ENCODE measurements around the gene CTDSP2. TPM values are rescaled to one million over a fixed set of nuclear protein-coding genes. Genes with fewer than 3 reads are reported as not detected.

Gene CTDSP2
- total RNA-seq, 4 donors from 2014 or later = 66.0 to 116 (median 83.4) TPM

GRCh38 chr12:57772429-57773322 is 73.9 kb downstream of the CTDSP2 start, which contains the start of gene EEF1AKMT3:
TSS of gene EEF1AKMT3 (plus strand) at chr12:57772614. CDS start at chr12:57772725, 111 bp downstream.
- H3K36me3 ChIP-seq = peaks cover 0 to 36% of the 10 kb centered on the region in 2 donors
- peak; percentile 36 to 42 for DNase-seq
- H3K27me3 ChIP-seq = no peaks in the 10 kb centered on the region
- ATAC-seq = peak; percentile 65 to 73
- H3K27ac ChIP-seq = peak within 1 kb of the TSS; percentile 84 to 94 (median 87)
- H3K9me3 ChIP-seq = no peaks in the 10 kb centered on the region
- no peak for TF ChIP-seq POLR2A (IDR thresholded peaks at IDR 0.05)
- TF ChIP-seq CTCF (IDR thresholded peaks at IDR 0.05 in 4 of 5, conservative IDR thresholded peaks at IDR 0.05 in 1 of 5) = no peak
- H3K4me3 ChIP-seq = peak within 1 kb of the TSS; percentile 79 to 97 (median 90)
- in situ Hi-C loops (cut with MboI; ENCODE audit: low sequenced_read_pairs in 4 of 4) (no loop called here), intact Hi-C loops (cut with DNase I; ENCODE audit: low total_unique reads) (loop anchor here (1.0 to 2.0 kb wide), 2 partner anchors 10 to 20 kb away; partner anchors contain the start of genes CDK4 and TSFM)
- H3K4me1 ChIP-seq = peaks cover 15 to 19% of the 10 kb centered on the region in 2 donors

- peak; percentile 89 to 92 for DNase-seq
- H3K27me3 ChIP-seq = peaks cover under 1 to 3% (median 3%) of the 10 kb centered on the region in 3 donors
- H3K9me3 ChIP-seq = no peaks in the 10 kb centered on the region
- H3K36me3 ChIP-seq = peaks cover 0 to 39% of the 10 kb centered on the region in 2 donors
- peak within 1 kb of the TSS; percentile 79 to 97 (median 90) for H3K4me3 ChIP-seq
- intact Hi-C loops (cut with DNase I; ENCODE audit: low total_unique reads) (loop anchor here (1.0 to 2.0 kb wide), 2 partner anchors 10 to 19 kb away; partner anchors contain the start of genes CDK4 and TSFM), in situ Hi-C loops (cut with MboI; ENCODE audit: low sequenced_read_pairs in 4 of 4) (no loop called here)
- H3K4me1 ChIP-seq = peaks cover 17 to 20% of the 10 kb centered on the region in 2 donors
- TF ChIP-seq POLR2A (IDR thresholded peaks at IDR 0.05) (peak; percentile 44 to 45), CTCF (IDR thresholded peaks at IDR 0.05 in 4 of 5, conservative IDR thresholded peaks at IDR 0.05 in 1 of 5) (no peak)
- peak; percentile 92 to 97 for ATAC-seq
- H3K27ac ChIP-seq = peak within 1 kb of the TSS; percentile 84 to 94 (median 87)
These were observed 74.6 kb downstream of the CTDSP2 start, which contains the start of gene METTL1 for GRCh38 chr12:57771873-57772428. TSS of gene METTL1 (minus strand) at chr12:57772105. CDS start at chr12:57772083, 22 bp downstream.

- H3K27me3 ChIP-seq = peaks cover 7 to 9% (median 9%) of the 10 kb centered on the region in 3 donors
- peak overlapping the region; percentile 84 to 94 (median 87) for H3K27ac ChIP-seq
- intact Hi-C loops (cut with DNase I; ENCODE audit: low total_unique reads) = no loop called here
- ATAC-seq = peak; percentile 53 to 70
- in situ Hi-C loops (cut with MboI; ENCODE audit: low sequenced_read_pairs in 4 of 4) = no loop called here
- DNase-seq = peak; percentile 66 to 68
- H3K4me3 ChIP-seq = peak overlapping the region; percentile 79 to 97 (median 90)
- H3K9me3 ChIP-seq = no peaks in the 10 kb centered on the region
- peaks cover 0 to 39% of the 10 kb centered on the region in 2 donors for H3K36me3 ChIP-seq
- TF ChIP-seq CTCF (IDR thresholded peaks at IDR 0.05 in 4 of 5, conservative IDR thresholded peaks at IDR 0.05 in 1 of 5) = no peak
- no peak for TF ChIP-seq POLR2A (IDR thresholded peaks at IDR 0.05)
- H3K4me1 ChIP-seq = peaks cover 22 to 26% of the 10 kb centered on the region in 2 donors
These were observed 75.2 kb downstream of the CTDSP2 start for GRCh38 chr12:57771236-57771872.

- DNase-seq (no peak), ATAC-seq (no peak)
- peaks cover 25 to 32% of the 10 kb centered on the region in 2 donors for H3K4me1 ChIP-seq
- peaks cover 13 to 15% (median 14%) of the 10 kb centered on the region in 3 donors for H3K27me3 ChIP-seq
- in situ Hi-C loops (cut with MboI; ENCODE audit: low sequenced_read_pairs in 4 of 4) (no loop called here), intact Hi-C loops (cut with DNase I; ENCODE audit: low total_unique reads) (no loop called here)
- H3K4me3 ChIP-seq = peak overlapping the region in 1 of 4 donors; percentile 79
- TF ChIP-seq CTCF (IDR thresholded peaks at IDR 0.05 in 4 of 5, conservative IDR thresholded peaks at IDR 0.05 in 1 of 5) = no peak
- H3K27ac ChIP-seq = no peak overlapping the region
- peaks cover 0 to 35% of the 10 kb centered on the region in 2 donors for H3K36me3 ChIP-seq
- no peaks in the 10 kb centered on the region for H3K9me3 ChIP-seq
These were observed 75.8 kb downstream of the CTDSP2 start for GRCh38 chr12:57770734-57771133.
